ENCODE measurements around the gene LRCH1. TPM values are rescaled to one million over a fixed set of nuclear protein-coding genes. Genes with fewer than 3 reads are reported as not detected.
"Not testable (repeated sequence)": the region's sequence is repeated elsewhere in the genome, so short reads cannot be mapped to it uniquely, and the experiment has no call there.

The LRCH1 gene
- total RNA-seq, 4 donors from 2014 or later = 34.3 to 43.9 (median 40.3) TPM

GRCh38 chr13:46756977-46757376 lies 204.0 kb downstream of the LRCH1 start:
- H3K4me3 ChIP-seq (ENCODE audit: low read depth, poor library complexity, severe bottlenecking) = no peak overlapping the region
- TF ChIP-seq, protein P1, sequence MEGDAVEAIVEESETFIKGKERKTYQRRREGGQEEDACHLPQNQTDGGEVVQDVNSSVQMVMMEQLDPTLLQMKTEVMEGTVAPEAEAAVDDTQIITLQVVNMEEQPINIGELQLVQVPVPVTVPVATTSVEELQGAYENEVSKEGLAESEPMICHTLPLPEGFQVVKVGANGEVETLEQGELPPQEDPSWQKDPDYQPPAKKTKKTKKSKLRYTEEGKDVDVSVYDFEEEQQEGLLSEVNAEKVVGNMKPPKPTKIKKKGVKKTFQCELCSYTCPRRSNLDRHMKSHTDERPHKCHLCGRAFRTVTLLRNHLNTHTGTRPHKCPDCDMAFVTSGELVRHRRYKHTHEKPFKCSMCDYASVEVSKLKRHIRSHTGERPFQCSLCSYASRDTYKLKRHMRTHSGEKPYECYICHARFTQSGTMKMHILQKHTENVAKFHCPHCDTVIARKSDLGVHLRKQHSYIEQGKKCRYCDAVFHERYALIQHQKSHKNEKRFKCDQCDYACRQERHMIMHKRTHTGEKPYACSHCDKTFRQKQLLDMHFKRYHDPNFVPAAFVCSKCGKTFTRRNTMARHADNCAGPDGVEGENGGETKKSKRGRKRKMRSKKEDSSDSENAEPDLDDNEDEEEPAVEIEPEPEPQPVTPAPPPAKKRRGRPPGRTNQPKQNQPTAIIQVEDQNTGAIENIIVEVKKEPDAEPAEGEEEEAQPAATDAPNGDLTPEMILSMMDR (IDR thresholded peaks at IDR 0.05) = no peak
- TF ChIP-seq POLR2A (IDR thresholded peaks at IDR 0.05) = no peak

DNA sequence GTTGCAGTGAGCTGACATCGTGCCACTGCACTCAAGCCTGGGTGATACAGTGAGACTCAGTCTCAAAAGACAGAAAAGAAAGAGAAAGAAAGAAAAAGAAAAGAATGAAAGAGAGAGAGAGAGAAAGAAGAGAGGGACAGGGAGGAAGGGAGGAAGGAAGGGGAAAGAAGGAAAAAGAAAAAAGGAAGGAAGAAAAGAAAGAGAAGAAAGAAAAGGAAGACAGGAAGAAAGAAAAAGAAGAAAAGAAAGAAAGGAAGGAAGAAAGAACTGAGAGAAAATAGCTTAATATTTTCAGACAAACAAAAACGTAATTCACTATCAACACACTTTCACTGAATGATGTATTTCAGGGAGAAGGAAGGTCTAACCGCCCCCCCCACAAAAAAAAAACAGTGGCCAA lies 204.7 kb downstream of the LRCH1 start:
- TF ChIP-seq, protein P1 (IDR thresholded peaks at IDR 0.05) = no peak
- TF ChIP-seq POLR2A (IDR thresholded peaks at IDR 0.05) = no peak
- 73 to 77% methylated on average over 3 of the region's 3 CpGs for WGBS, 2 donors
- intact Hi-C loops (cut with DNase I; ENCODE audit: low total_unique reads) = no loop called here

More at GRCh38 chr13:46756977-46757376, 204.0 kb downstream of the LRCH1 start:
- no peak for DNase-seq (ENCODE audit: low spot score in 2 of 2)
- intact Hi-C loops (cut with DNase I; ENCODE audit: low total_unique reads) = no loop called here
- 35 to 48% methylated on average over 4 of the region's 4 CpGs for WGBS, 2 donors

GRCh38 chr13:46759846-46760245 lies 206.9 kb downstream of the LRCH1 start:
- TF ChIP-seq POLR2A (IDR thresholded peaks at IDR 0.05) = no peak
- TF ChIP-seq, protein P1 (IDR thresholded peaks at IDR 0.05) = no peak
- intact Hi-C loops (cut with DNase I; ENCODE audit: low total_unique reads) = no loop called here
- no peak for DNase-seq (ENCODE audit: low spot score in 2 of 2)
- H3K4me3 ChIP-seq (ENCODE audit: low read depth, poor library complexity, severe bottlenecking) = no peak overlapping the region
- WGBS, 2 donors = 14 to 18% methylated on average over 2 of the region's 2 CpGs

More for the DNA sequence above, 204.7 kb downstream of the LRCH1 start:
- H3K4me3 ChIP-seq (ENCODE audit: low read depth, poor library complexity, severe bottlenecking) = no peak overlapping the region
- DNase-seq (ENCODE audit: low spot score in 2 of 2) = no peak

DNA sequence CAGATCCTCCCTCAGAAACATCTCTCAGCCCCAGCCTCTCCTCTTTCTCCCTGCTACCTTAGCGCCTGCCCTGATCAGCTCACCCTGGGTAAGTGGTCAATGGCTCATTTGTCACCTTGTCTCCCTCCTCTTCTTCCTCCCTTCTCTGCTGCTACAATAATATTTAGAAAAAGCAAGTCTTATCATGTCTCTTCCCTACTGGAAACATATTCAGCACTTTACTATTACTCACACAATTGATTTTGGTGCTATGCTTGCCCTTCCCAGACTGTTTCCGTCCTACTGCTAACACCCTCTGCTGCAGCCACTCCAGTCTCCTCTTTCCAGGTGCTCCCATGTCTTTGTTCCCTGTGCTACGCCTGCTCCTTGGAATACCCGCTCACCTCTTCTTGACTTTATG lies 208.2 kb downstream of the LRCH1 start:
- intact Hi-C loops (cut with DNase I; ENCODE audit: low total_unique reads) = no loop called here
- no peak for DNase-seq (ENCODE audit: low spot score in 2 of 2)
- TF ChIP-seq, protein P1 (IDR thresholded peaks at IDR 0.05) = no peak
- no peak for TF ChIP-seq POLR2A (IDR thresholded peaks at IDR 0.05)
- 92 to 94% methylated on average over 4 of the region's 4 CpGs for WGBS, 2 donors
- no peak overlapping the region for H3K4me3 ChIP-seq (ENCODE audit: low read depth, poor library complexity, severe bottlenecking)

DNA sequence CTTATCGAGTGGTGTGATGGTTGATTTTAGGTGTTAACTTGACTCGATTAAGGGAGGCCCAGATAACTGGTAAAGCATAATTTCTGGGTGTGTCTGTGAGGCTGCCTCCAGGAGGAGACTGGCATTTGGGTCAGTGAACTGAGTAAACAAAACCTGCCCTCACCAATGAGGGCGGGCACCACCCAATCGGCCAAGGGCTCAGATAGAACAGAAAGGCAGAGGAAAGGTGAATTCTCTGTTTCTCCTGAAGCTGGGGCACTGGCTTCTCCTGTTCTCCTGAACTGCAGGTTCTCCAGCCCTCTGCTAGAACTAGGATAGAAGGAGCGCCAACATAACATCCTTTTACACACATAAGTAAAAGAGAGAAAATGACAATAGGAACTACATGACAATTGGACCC lies 208.9 kb downstream of the LRCH1 start:
- 73 to 77% methylated on average over 5 of the region's 5 CpGs for WGBS, 2 donors
- DNase-seq (ENCODE audit: low spot score in 2 of 2) = peak in 1 of 2 donors; percentile 59
- H3K4me3 ChIP-seq (ENCODE audit: low read depth, poor library complexity, severe bottlenecking) = no peak overlapping the region
- intact Hi-C loops (cut with DNase I; ENCODE audit: low total_unique reads) = no loop called here
- TF ChIP-seq, protein P1 (IDR thresholded peaks at IDR 0.05) = no peak
- TF ChIP-seq POLR2A (IDR thresholded peaks at IDR 0.05) = no peak

DNA sequence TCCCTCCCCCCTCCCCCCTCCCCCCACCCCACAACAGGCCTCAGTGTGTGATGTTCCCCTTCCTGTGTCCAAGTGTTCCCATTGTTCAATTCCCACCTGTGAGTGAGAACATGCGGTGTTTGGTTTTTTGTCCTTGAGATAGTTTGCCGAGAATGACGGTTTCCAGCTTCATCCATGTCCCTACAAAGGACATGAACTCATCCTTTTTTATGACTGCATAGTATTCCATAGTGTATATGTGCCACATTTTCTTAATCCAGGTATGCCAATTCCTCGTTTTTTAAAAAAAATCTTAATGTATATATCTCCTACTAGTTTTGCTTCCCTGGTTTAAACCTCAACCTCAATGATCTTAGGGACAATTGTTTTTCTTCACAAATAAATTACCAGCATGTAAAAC lies 217.0 kb downstream of the LRCH1 start:
- DNase-seq (ENCODE audit: low spot score in 2 of 2); intact Hi-C loops (cut with DNase I; ENCODE audit: low total_unique reads); H3K4me3 ChIP-seq (ENCODE audit: low read depth, poor library complexity, severe bottlenecking): not testable (repeated sequence)
- 98% methylated on average over 3 to 4 of the region's 4 CpGs for WGBS, 2 donors

Measured in lower leg skin (tissue), 4 donors.